GM11168 (cell line): ENCODE measurements around the gene MIEN1.
"Not testable (repeated sequence)": the region's sequence is repeated elsewhere in the genome, so short reads cannot be mapped to it uniquely, and the experiment has no call there.

Experiments used
- in situ Hi-C: fragments of 300-500 bp; cut with MboI; formaldehyde crosslinking; loops from one replicate; pipeline ENCODE4 v1.12.0; 2022; ENCODE audit warnings: low sequenced_read_pairs; ENCODE audit not compliant: unreplicated experiment

MIEN1 gene

DNA sequence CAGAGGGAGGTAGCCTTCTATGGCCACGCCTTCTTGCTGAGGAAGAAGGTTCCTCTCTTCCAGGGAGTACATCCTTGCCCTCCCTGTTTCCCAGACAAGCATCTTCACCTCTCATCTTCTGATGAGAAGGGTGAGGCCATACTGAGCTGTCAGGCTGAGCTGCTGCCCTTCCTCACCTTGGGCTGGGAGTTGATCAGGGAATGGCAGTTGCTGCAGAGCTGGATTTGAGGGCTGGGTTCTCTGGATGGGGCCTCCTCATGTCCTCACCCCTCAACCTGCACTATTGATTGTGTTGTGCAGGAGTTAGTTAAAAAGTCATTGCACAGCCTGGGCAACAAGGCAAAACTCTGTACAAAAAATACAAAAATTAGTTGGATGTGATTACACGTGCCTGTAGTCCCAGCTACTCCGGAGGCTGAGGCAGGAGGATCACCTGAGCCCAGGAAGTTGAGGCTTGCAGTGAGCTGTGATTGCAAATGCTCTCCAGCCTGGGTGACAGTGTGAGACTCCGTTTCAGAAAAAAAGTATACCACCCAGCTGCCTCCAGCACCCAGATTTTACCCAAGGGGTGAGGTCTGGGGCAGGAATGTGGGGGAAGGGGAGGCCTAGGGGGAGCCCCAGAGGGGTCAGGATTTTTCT is 28.4 kb downstream of the MIEN1 start:
- in situ Hi-C loops, result no loop called here

DNA sequence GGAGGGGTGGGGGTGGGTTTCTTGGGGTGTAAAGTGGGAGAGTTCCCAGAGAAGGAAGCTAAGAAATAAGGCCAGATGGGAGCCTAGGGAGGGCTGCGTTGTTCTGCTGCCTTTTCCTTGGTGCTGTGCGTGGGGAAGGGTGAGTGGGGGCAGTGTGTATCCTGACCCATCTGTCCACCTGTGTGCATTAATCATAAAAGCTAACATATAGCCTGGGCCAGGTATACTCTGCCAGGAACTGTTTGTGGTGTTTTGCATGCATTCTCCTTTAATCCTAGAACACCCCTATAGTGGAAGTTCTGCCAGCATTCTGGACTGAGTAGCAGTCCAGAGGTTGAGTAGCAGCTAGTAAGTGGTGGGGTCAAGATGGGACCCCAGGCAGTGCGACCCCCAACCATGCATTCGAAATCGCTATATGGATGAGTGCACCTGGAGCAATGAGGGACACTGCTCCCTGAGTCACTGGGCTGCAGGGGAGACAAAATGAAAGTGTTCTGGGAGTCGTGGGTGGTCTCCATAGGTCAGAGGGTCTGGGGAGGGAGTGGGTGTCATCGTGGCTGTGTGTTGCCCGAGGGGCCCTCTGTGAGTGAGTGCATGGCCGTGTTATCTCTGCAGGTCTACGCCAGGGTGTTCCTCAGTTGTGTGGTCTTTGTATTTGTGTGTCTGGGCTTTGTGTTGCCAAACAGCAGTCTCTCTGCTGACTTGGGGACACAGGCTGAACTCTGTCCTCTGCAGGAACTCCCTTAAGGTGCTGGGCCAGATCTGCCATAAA is 29.1 kb downstream of the MIEN1 start:
- in situ Hi-C loops, result no loop called here

DNA sequence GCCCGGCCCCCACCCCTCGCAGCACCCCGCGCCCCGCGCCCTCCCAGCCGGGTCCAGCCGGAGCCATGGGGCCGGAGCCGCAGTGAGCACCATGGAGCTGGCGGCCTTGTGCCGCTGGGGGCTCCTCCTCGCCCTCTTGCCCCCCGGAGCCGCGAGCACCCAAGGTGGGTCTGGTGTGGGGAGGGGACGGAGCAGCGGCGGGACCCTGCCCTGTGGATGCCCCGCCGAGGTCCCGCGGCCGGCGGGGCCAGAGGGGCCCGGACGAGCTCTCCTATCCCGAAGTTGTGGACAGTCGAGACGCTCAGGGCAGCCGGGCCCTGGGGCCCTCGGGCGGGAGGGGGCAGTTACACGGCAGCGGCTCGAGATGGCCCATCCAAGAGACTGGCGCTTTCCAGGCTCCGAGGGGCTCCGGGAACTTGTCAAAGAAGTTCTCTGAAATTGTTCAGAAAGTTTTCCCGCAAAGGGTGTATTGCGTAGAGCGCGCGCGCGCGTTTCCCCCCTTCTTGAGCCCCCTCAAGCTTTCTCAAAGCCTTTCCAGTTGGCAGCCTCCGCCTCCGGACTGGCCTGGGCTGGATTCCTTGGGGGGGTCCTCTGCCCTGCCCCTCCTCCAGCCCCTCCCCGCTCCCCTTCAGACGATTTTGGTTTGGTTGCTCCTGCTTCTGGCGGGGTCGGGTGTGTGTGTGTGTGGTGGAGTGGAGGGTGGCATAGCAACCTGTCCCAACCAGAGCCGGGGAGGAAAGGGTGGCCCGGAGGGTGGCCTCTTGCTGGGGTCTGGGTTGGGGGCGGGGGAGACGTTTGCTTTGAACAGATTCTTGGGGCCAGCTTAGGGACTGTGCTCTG is 30.0 kb downstream of the MIEN1 start:
- in situ Hi-C loops, result no loop called here

DNA sequence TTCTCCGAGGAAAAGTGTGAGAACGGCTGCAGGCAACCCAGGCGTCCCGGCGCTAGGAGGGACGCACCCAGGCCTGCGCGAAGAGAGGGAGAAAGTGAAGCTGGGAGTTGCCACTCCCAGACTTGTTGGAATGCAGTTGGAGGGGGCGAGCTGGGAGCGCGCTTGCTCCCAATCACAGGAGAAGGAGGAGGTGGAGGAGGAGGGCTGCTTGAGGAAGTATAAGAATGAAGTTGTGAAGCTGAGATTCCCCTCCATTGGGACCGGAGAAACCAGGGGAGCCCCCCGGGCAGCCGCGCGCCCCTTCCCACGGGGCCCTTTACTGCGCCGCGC is 30.5 kb downstream of the MIEN1 start, which contains the start of gene ERBB2:
ERBB2 (plus strand) TSS at position 247 of the 330 bp plus-strand sequence. CDS start 175 bp downstream, outside the sequence.
- in situ Hi-C loops, result no loop called here

DNA sequence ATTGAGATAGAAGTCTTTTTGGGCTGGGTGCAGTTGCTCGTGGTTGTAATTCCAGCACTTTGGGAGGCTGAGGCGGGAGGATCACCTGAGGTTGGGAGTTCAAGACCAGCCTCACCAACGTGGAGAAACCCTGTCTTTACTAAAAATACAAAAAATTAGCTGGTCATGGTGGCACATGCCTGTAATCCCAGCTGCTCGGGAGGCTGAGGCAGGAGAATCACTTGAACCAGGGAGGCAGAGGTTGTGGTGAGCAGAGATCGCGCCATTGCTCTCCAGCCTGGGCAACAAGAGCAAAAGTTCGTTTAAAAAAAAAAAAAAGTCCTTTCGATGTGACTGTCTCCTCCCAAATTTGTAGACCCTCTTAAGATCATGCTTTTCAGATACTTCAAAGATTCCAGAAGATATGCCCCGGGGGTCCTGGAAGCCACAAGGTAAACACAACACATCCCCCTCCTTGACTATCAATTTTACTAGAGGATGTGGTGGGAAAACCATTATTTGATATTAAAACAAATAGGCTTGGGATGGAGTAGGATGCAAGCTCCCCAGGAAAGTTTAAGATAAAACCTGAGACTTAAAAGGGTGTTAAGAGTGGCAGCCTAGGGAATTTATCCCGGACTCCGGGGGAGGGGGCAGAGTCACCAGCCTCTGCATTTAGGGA is 31.0 kb downstream of the MIEN1 start:
- in situ Hi-C loops, result not testable (repeated sequence)

DNA sequence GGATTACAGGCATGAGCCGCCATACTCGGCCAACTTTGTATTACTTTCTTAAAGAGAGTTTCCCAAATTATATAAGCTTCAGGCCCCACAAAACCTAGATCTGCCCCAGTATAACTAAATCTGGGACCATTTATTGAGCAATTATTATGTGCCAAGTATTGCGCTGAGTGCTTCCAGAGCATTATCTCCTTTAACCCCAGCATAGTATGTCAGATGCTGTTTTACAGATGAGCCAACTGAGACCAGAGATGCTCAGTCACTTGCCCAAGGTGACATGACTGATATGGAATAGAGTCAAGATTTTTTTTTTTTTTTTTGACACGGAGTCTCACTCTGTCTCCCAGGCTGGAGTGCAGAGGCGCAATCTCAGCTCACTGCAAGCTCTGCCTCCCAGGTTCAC is 32.4 kb downstream of the MIEN1 start:
- in situ Hi-C loops, result no loop called here

DNA sequence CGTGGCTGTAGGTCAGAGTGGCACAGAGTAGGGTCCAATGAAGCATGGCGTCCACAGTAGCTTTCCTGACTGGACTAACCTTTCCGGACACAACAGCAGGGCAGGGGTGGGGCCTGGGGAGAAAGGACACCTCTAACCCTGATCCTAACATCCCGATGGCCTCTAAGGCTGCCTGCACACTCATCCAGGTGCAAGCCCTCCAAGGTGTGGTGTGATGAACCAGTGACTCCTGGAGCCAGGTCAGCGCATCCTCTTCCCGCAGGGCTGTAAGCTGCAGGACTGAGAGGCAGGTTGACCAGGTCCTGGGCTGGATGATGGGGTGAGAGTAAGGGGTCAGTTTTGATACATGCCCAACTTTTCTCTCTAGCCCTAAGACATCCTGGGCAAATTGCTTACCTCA is 33.6 kb downstream of the MIEN1 start:
- in situ Hi-C loops, result no loop called here

DNA sequence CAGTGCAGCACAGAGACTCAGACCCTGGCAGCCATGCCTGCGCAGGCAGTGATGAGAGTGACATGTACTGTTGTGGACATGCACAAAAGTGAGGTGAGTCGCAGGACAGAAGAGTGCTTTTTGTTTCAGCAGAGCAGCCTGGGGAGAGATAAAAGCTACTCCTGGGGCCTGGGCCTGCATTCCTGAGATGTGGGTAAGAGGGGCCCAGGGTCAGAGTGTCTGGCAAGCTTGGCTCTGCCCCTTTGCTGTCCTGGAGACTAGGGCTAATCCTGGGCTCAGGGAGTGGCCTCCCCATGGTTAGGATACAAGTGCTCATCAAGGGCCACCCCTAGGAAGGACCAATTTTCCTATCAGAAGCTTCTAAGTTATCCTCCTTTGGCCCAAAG is 35.2 kb downstream of the MIEN1 start:
- in situ Hi-C loops, result no loop called here

DNA sequence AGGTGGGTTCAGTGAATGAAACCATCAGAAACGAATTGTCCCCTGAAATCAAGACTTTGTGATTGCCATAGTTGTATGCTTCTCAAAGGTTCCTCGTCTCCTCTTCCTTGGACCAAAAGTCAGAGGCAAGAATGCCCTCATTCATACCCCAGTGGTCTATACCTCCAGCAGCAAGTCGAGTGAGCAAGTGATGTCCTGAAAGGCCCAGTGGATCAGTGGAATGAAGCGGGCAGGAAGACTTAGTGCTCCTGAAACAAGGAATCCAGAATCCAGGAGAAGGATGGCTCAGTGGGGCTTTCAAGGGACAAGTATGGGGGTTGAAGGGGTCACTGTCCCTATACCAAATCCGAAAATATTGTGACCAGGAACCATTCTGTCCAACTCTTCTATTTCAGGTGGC is 35.7 kb downstream of the MIEN1 start:
- in situ Hi-C loops, result no loop called here

DNA sequence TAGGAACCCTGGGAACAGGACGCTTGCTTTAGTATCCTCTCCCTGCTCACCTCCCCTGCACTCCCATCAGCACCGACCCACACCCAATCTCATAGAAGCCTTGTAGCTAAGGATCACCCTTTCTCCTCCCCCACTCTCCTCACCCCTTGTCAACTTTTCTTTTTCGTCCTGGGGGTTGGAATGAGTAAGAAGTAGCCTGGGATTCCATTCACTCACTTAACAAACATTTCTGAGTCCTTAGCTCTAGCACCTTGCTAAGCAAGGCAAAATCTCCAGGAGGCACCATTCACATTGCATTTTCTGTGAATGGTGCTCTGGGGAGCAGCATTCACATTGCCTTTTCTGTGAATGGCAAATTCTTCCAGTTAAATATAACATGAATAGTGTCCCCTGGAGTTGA is 41.4 kb downstream of the MIEN1 start:
- in situ Hi-C loops, result no loop called here

DNA sequence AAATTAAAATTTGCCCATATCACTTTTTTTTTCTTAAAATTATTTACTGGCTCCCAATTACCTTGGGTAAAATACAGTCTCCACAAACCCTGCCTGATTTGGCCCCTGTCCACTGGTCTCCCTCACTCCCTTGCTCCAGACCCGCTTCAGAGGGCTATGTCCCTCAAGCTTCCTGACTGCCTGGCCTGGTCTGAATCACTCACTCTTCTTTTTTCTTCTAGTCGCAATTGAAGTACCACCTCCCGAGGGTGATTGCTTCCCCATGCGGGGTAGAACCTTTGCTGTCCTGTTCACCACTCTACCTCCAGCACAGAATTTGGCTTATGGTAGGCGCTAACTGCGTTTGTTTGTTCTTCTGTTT is 41.9 kb downstream of the MIEN1 start:
- in situ Hi-C loops, result no loop called here

DNA sequence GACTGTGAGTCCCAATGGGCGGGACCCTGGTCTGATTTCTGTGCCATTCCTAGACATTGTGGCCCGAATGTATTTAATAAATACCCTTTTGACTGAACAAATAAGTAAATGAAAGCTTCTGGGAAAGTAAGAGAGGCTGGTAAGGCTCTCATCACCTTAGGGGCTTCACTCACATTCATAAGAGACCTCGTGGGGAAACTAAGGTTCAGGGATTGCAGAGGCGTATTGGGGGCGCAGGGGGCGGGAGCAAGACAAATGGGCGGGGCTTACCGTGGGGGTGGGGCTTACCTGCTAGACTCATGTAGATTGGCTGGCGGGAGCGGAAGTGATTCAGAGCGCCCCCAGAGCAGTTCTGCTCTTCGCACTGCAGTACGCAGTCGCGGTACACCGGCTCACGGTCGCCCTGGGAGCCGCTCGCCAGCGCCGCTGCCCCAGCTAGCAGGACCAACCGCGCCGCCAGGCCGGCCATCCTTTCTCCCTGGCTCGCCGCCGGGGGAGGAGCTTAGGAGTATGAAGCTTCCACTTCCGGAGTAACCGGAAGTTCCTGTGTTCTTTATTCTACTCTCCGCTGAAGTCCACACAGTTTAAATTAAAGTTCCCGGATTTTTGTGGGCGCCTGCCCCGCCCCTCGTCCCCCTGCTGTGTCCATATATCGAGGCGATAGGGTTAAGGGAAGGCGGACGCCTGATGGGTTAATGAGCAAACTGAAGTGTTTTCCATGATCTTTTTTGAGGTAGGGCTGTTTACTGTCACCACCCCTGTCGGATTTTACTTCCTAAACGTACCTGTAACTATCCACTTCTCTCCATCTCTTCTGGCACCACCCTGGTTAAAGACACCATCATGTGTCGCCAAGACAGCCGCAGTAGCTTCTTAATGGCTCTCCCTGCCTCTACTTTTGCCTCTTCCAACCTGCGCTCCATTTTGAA is 42.5 kb downstream of the MIEN1 start, which contains the start of gene PGAP3:
PGAP3 (minus strand) TSS at position 512 of the 929 bp plus-strand sequence; CDS start at position 469, 43 bp downstream.
- in situ Hi-C loops, result no loop called here

DNA sequence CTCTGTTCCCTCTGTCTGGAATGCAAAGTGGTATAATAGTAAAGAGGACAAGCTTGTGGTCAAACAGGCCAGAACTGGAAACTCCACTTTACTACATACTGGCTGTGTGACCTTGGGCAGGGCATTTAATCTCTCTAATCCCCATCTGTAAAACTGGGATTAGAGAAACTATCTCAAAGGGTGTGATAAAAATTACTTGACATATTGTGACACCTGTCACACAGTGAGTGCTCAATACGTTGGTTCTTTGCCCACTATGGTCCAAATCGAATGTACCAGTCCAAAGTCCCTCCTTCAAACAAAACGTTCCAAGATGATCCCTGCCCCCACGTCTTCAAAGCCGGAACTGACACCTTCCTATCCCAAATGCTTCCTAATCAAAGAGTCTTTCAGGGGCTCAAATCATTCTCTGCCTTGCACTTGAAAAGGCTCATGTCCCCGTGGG is 43.2 kb downstream of the MIEN1 start:
- in situ Hi-C loops, result no loop called here

DNA sequence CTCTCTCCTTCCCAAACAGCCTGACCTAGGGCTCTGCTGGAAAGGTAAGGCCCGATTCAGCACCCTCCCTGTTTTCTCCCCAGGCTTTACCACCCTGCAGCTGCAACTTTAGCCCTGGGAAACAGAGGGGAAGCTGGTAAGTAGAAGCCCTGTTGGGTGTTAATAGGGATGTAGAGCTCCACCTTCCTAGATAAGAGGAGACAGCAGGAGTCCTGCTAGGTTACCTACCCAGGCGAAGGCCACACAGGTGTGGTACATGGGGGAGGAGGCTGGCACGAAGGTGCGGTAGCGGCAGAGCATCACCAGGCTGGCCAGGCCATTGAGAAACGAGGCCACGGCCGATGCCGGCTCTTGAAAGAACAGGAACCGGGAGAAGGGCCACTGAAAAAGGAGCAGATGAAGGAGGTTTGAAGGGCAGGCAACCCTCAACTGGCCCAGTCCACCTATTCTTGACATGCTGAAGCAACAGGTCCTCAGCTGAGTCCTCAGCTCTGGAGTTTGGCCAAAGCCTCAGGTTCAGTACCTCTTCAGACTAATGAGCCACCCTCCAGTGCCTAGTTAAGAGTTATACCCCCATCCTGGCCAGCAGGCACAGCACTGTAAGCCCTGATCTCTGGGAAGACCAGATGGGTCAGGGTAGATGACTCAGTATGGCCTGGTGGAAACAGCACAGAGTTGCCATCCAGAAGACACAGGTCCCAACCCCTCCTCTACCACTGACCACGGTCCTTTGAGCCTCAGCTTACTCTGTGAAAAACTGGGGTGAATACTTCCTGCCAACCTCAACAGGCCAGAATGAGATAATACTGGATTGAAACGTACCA is 45.8 kb downstream of the MIEN1 start:
- in situ Hi-C loops, result no loop called here

DNA sequence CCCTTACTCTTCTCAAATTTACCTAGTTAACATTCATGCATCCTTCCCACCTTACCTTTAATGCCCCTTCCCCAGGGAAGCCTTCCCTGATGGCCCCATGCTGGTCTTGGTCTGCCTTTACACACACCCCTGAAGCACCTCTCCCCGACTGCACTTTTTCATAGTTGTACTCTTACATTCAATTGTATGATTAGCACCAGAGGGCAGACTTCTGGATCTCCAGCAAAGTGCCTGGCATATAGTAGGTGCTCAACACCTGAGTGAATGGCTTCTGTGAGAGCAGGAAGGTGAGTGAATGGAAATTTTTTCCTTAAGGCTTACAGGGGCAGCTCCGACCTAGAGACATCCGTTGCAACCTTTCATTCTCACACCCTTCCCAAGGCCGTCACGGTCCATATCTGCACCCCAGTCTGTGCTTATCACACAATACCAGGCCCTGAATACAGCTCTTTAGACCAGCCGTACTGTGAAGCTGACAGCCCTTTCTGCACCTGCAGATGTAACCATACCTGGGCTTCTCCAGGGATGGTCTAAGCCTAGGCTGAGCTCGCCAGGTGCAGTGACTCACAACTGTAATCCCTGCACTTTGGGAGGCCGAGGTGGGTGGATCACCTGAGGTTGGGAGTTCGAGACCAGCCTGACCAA is 46.9 kb downstream of the MIEN1 start:
- in situ Hi-C loops, result no loop called here

DNA sequence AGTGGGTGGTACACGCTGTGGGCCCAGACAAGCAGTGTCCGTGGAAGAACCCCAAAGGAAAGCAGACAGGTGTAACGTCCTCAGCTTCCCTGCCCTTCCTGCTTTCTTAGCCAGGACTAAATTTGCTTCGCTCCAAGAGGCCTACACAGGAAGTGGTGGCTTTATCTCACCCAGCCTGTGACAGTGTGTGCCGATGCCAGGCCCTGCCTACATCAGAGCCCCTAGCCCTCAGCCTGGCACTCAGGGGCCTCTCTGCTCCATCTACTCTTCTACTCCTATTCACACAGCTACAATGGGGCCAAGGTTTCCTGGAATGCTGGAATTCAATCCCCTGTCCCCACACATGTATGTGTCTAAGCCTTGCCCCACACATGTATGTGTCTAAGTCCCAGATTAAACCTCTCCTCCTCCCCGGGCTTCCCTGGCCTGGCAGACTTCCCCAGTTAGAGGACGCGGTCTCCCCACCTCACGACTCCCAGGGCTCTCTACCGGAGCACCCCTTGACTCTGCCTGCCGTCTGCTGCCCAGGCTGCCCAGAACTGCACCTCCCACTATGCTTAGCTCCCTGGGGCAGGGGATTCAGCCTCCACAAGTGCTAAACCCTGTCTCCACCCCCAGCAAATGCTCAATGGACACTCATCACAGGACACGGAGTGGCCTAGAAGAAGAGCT is 50.7 kb downstream of the MIEN1 start:
- in situ Hi-C loops, result no loop called here
